ENCODE measurements around the gene TBC1D22A.
"Not testable (repeated sequence)": the region's sequence is repeated elsewhere in the genome, so short reads cannot be mapped to it uniquely, and the experiment has no call there.

The TBC1D22A gene

DNA sequence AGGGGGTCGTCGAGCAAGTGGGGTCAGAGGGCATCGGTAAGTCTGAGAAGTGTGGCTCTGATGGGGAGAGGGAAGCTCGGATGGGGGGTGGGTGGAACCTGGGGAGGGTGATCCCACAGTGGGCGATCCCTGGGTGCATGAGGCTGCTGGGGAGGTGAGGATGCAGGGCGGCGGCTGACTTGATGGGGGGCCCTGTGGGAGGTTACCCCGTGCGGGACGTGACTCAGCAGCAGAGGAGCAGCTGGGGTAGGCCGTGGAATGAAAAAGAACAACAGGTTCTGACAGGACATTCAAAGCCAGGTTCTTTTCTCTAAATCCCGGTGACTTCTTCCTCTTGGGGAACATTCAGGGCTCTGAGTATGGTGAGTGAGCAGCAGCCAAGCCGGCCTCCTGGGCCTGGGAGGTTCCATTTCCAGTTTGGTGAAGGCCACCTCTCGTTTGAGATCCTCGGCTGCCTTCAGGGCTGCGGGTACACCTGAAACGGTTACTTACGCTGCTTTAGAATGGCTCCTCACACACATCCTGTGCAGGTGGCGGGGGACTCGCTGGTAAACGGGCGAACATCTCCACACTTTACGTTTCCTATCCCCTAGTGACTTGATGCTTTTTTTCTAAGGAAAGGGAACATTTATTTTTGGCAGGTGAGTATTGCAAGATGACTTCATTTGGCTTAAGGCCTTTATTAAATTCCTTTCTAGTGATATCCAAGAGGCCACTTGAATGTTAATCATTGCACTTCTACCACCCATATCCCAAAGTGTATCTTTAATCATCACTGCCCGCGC is 278.2 kb downstream of the TBC1D22A start:
- no peak for DNase-seq

DNA sequence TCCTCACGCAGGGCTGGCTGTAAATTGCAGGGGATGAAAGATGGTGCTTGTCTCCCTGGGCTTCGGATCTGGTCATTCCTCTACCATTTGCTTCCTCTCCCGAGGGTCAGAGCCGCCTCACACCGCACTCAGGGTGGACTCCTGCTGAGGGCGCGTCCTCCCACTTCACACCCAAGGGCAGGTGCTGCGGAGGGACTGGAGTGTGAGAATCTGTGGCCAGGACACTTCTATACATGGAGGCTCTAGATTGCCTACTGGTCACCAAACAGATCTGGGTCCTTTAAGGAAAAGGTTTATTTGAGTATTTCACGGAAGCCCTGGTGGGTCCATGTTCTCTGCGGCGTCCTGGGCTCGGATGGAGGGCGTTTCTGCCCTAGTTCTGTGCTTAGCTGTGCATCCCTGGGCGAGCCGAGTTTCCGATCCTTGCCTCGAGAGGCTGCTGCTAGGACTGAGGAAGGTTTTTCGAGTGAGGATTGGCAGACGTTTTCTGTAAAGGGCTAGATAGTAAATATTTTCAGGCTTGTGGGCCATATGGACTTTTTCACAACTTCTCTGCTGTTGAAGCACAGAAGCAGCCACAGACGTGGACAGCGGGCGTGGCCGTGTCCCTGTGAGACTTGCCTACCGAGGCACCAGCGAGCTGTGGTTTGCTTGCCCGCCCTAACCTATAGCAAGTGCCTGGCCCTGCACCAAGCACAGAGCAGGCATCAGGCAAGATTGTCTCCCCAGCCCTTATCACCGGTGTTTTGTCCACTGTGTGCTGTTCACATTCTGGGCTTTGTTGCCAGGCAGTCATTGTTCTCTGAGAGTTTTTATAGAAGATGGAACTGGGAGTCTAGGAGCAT is 279.0 kb downstream of the TBC1D22A start:
- DNase-seq: no peak

GRCh38 chr22:47042116-47042825 is 279.8 kb downstream of the TBC1D22A start:
- DNase-seq: no peak

DNA sequence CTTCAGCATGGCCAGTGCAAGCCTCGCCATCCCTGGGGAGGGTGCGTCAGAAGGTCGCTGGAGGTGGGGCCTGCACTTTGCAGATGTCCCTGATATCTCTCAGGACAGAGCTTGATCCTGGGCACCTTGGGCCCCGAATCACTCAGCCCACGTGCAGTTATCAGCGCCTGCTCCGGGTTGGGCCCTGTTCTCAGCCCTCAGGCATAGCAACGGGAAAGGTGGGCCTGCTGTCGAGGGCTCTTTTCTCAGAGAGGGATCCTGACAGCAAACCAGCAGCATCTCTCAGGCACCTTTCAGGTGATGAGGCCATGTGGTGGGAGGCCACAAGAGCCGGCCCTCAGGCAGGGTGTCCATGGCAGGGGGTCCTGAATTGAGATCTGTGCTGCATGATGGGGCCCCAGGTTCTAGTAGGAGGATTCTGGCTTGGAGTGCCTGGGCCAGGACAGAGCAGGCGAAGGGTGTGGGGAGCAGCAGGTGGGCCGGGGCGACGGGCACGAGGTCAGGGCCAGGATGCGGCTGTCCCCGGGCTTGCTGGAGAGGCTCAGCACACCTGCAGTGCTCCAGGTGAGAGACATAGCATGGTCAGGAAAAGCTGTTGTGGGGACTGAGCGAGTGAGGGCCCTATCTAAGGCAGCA is 280.5 kb downstream of the TBC1D22A start:
- no peak for DNase-seq

DNA sequence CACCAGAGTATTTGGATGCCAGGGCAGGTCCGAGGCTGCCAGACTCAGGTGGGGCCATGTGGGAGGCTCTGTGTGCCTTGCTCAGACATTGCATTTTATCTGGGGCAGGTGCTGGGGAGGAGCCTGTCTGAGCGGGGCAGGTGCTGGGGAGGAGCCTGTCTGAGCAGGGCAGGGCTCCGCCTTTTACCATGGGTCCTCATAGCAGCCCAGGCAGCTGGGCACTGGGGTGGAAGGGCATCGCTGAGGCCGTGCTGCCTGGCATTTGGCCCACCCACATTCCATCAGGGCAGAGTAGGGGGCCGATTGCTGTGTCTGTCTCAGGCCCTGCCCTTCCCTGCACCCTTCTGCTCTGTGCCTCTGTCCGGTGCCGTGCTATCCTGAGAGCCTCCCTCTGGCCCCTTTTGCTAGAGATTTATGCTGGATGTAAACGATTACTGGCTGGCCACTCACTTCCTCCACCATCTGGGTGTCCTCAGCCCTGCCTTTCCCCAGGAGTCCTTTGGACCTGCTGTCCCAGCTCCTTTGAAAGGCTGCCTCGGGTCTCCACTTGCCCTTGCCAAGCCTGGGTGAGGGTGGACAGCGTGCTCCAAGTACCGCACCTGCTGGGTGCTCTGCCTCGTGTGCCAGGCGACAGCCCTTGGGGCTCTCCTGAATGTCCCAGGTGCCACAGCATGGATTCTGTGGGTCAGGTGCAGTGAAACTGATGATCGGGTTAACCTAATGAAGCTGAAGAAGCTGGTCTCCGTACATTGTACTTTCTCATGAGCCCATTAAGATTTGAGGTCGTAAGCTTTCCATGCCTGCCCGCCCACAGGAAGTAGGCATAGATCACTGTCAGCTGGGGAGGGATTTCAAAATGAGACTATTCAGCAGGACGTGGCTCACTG is 281.6 kb downstream of the TBC1D22A start:
- no peak for DNase-seq

GRCh38 chr22:47044722-47045535 is 282.5 kb downstream of the TBC1D22A start:
- DNase-seq: no peak

DNA sequence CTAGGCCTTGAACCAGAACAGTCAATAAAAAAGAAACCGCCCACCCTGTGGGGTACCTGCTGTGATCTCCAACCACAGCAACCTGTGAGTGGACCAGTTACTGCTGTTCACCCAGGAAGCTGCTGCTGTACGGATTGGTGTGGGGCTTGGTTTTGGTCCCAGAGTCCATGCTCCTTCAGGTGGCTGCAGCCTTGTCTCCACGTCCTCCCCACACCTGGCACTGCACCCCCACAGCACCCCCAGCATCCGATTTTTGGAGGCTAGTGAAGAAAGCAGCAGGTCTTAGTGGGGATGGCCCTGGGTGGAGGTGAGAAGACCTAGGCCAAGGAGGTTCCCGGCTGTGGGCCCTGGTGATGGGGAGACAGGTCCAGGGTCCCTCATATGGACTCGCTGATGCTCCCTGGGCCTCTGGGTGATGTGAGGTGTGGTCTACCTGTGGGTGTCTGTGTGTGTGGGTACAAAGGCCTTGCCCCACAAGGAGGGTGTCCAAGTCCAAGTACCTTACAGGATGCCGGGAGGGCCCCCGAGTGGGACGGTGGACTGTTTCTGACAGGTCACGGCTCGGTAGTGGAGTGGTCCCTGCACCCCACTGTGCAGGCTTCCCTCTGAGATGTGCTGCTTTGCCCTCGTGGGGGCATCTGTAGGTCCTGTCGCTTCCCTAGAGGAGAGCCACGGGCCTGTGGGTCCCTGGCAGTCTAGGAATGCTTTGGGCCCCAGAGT is 283.4 kb downstream of the TBC1D22A start:
- DNase-seq: no peak

DNA sequence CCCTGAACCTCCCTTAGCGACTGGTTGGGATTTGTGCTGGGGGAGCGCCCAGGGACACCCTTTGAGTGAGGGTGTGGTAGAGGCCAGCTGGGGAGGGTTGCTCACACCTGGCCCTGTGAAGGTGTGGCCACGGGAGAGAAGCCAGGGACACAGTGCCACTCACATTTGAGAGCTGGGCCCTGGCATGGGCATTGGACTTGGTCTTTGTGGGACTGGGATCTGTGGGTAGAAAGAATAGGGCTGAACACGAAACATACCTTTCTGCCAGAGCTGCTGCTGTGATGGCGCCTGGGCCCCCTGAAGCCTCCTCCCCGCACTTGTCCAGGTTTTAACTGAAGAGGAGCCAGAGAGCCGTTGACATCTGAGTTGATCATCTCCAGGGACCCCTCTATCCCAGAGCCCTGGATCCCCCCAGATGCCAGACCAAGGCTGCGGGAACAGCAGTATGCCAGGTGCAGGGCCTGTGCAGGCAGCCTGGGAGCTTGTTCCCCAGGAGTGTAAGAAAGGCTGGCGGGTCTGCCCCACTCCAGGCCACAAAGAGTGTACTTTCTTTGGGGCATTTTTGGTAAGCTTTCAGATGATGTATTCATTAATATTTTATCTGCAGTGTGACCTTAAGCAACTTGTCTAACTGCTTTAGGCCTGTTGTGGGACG is 284.1 kb downstream of the TBC1D22A start:
- no peak for DNase-seq

DNA sequence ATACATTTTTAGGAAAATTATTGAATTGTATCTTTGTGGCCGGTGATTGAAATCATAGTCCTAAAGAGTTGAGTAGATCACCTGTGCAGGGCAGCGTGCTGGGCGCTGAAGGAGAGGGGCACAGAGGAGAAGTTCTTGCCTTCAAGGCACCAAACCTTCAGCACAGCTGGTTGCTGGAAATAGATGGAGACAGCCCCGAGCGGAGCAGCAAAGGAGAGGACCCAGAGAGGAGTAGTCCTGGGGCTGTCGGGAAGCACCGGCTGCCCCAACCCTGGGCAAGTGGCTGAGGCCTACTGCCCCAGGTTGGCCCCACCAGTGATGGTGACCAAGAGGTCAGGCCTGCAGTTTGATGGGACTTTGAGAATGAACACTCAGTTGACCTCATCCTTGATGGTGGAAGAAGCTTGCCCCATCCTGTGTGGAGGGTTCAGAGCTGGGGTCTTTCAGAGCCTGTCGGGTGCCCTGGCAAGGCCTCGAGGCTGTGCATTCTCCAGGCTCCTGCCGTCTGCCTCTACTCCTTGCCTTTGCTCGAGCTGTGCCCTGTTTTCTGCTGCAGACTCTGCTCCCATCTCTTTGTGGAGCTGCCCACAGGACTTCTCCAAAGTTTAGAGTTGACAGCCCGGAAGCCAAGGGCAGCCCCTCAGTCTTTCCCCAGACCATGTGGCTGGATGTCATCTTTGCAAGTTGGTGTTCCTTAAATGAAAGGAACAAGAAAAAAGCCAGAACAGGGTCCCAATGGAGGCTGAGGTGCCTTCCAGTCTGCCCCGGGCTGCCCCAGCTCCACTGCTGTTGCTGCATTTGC is 285.1 kb downstream of the TBC1D22A start:
- DNase-seq: no peak

- no peak for DNase-seq
Observed at GRCh38 chr22:47048123-47049077, 285.9 kb downstream of the TBC1D22A start.

- no peak for DNase-seq
Observed at GRCh38 chr22:47049078-47049624, 286.7 kb downstream of the TBC1D22A start.

- not testable (repeated sequence) for DNase-seq
Observed at GRCh38 chr22:47049736-47050400, 287.4 kb downstream of the TBC1D22A start.

DNA sequence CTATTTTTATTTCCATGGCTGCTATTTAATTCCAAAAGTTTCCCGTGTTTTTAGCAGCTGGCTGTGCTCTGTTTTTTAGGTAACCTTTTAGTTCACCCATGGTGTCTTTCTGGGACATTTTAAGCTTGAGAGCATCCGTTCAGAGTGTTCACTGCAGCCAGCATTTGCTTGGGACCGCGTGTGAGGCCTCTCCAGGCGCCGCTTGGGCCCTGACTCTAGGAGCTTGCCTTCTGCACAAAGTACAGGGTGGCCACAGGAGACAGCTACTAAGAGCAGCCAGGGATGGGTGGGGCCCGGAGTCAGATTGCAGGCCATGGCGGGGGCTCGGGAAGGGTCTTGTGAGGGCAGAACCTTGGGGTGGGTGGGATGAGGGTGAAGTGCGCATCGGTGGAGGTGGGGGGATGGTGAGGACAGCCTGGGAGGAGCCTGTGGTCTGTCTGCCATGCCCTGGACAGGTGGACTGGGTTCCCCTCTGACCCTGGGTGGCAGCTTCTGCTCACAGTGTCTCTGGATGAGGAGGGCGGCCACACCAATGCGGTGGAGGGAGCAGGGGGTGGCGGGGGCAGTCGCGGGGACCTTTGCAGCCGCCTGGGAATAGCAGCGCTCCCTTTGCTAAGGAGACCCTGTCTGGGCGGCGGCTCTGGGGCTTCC is 288.1 kb downstream of the TBC1D22A start:
- DNase-seq: no peak

- DNase-seq: no peak
Observed at GRCh38 chr22:47051441-47052071, 289.1 kb downstream of the TBC1D22A start.

DNA sequence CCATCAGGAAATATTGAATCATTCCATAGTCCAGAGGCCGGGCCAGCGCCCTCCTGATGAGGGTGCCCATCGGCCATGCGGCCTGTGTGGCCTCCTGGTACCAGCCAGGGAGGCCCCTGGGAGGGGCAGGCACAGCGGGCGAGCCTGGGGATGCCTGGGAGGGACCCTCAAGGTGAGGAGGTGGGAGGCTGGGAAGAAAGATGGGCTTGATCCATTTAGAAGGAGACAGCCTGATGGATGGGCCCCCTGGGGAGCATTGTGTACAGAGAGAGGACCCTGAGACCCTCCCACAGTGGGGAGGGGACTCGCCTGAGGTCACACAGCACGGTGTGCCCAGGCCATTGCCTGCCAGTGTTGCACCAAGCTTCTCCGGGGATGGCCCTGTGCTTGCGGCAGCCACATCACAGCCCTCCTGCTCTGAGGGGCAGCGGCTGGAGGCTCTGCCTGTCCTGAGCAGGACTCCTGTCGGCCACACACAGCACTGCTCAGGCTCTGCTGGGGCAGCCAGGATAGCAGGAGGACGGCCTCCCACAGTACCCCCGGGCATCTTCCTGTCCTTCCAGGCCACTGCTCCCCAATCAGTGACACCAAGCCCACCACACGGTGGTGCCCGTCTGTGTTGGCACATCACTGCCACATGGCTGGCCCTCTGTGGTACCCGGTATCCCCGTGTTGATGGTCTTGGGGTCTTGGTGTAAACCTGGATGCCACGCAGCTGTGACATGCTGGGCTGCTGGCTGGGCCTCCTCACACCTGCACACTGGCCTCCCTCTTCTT is 290.0 kb downstream of the TBC1D22A start:
- no peak for DNase-seq
